Measurements from ENCODE around the gene FLNA.
"Not testable (repeated sequence)": the region's sequence is repeated elsewhere in the genome, so short reads cannot be mapped to it uniquely, and the experiment has no call there.

The FLNA gene

GRCh38 chrX:154308108-154308946 lies 66.1 kb downstream of the FLNA start:
- DNase-seq (ENCODE audit: low spot score), result peak; percentile 48

- DNase-seq (ENCODE audit: low spot score), result no peak
Observed at GRCh38 chrX:154307202-154307601, 67.2 kb downstream of the FLNA start.

- DNase-seq (ENCODE audit: low spot score), result no peak
Observed at GRCh38 chrX:154305541-154306205, 68.8 kb downstream of the FLNA start.

- no peak for DNase-seq (ENCODE audit: low spot score)
Observed at GRCh38 chrX:154304846-154305245, 69.6 kb downstream of the FLNA start.

GRCh38 chrX:154303476-154303875 lies 71.0 kb downstream of the FLNA start:
- DNase-seq (ENCODE audit: low spot score), result no peak

GRCh38 chrX:154302998-154303397 lies 71.4 kb downstream of the FLNA start:
- DNase-seq (ENCODE audit: low spot score), result not testable (repeated sequence)

- DNase-seq (ENCODE audit: low spot score), result no peak
Observed at GRCh38 chrX:154300816-154301215, 73.6 kb downstream of the FLNA start.

Data from SW480 (cell line).